ENCODE data around the gene ADGRB3. TPM values are rescaled to one million over a fixed set of nuclear protein-coding genes. Genes with fewer than 3 reads are reported as not detected.

Gene ADGRB3
- polyA plus RNA-seq, 1 of the 3 experiments (the other 2 are of a cell fraction), result 0.12 TPM

DNA sequence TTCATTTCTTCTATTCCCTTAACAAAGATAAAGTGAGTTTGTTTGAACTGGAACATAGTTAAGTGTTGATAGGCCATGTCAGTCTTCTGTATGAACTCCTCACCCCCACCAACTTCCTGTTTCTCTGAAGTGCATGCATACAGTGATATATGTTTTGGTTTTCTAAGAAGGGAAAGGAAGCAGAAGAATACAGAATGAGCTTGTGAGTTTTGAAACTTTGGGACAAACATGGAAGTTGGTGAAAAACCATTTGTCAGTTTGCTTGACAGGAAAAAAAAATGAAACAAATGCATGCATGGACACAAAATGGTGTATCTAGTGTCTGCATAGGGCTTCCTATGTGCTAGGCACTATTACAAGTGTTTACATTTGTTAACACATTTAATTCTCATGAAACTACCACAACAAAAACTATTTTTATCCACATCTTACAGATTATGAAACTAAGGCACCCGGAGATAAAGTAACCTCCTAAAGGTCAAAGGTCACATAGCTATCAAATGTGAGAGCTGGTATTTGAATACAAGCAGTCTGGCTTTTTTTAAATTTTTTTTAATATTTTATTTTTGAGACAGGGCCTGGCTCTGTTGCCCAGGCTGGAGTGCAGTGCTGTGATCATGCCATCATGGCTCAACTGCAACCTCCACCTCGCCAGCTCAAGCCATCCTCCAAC is 105.9 kb downstream of the ADGRB3 start:
- Histone ChIP-seq H3K36me3 (replicated peaks in 1 of 2; ENCODE audit: control insufficient read depth in 1 of 2, insufficient read depth in 2 of 2, low read length in 1 of 2) (no peaks in the 10 kb centered on the region), H3K4me3 (ENCODE audit: low read depth in 2 of 2, low read length in 1 of 2) (no peak overlapping the region), H3K79me2 (ENCODE audit: insufficient read depth) (no peaks in the 10 kb centered on the region), H3K4me1 (ENCODE audit: control insufficient read depth in 1 of 2, insufficient read depth in 2 of 2, low read depth in 1 of 2, low read length in 1 of 2) (no peaks in the 10 kb centered on the region; a peak in 1 of 4 replicates), H3K27ac (ENCODE audit: low read depth in 2 of 2, low read length in 1 of 2) (no peak overlapping the region), H3K27me3 (ENCODE audit: insufficient read depth) (no peaks in the 10 kb centered on the region), H4K20me1 (ENCODE audit: insufficient read depth) (no peaks in the 10 kb centered on the region), H3K9me2 (no peaks in the 10 kb centered on the region), H3K4me2 (no peak overlapping the region), H3K9ac (no peak overlapping the region), H3K9me3 (no peaks in the 10 kb centered on the region), H2AFZ (ENCODE audit: low read depth) (no peak overlapping the region), H3F3A (replicated peaks; ENCODE audit: insufficient read depth) (no peaks in the 10 kb centered on the region)
- no peak for TF ChIP-seq SIN3A (IDR thresholded peaks at IDR 0.05; ENCODE audit: borderline replicate concordance, low read depth, low read length)
- TF ChIP-seq YY1 (IDR thresholded peaks at IDR 0.05; ENCODE audit: low read depth), result no peak
- TF ChIP-seq, protein P1, sequence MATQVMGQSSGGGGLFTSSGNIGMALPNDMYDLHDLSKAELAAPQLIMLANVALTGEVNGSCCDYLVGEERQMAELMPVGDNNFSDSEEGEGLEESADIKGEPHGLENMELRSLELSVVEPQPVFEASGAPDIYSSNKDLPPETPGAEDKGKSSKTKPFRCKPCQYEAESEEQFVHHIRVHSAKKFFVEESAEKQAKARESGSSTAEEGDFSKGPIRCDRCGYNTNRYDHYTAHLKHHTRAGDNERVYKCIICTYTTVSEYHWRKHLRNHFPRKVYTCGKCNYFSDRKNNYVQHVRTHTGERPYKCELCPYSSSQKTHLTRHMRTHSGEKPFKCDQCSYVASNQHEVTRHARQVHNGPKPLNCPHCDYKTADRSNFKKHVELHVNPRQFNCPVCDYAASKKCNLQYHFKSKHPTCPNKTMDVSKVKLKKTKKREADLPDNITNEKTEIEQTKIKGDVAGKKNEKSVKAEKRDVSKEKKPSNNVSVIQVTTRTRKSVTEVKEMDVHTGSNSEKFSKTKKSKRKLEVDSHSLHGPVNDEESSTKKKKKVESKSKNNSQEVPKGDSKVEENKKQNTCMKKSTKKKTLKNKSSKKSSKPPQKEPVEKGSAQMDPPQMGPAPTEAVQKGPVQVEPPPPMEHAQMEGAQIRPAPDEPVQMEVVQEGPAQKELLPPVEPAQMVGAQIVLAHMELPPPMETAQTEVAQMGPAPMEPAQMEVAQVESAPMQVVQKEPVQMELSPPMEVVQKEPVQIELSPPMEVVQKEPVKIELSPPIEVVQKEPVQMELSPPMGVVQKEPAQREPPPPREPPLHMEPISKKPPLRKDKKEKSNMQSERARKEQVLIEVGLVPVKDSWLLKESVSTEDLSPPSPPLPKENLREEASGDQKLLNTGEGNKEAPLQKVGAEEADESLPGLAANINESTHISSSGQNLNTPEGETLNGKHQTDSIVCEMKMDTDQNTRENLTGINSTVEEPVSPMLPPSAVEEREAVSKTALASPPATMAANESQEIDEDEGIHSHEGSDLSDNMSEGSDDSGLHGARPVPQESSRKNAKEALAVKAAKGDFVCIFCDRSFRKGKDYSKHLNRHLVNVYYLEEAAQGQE (IDR thresholded peaks at IDR 0.05; ENCODE audit: low read depth, low read length), result no peak
- no peak for TF ChIP-seq ELF1 (IDR thresholded peaks at IDR 0.05)
- TF ChIP-seq, protein P2, sequence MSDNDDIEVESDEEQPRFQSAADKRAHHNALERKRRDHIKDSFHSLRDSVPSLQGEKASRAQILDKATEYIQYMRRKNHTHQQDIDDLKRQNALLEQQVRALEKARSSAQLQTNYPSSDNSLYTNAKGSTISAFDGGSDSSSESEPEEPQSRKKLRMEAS (IDR thresholded peaks at IDR 0.05; ENCODE audit: low read depth), result no peak
- TF ChIP-seq TAF1 (IDR thresholded peaks at IDR 0.05; ENCODE audit: borderline replicate concordance, low read depth, low read length), result no peak
- TF ChIP-seq CHD2 (IDR thresholded peaks at IDR 0.05; ENCODE audit: low read length, partially characterized antibody), result no peak
- no peak for TF ChIP-seq GATA2 (CRISPR knock-in tag; IDR thresholded peaks at IDR 0.05)
- TF ChIP-seq ZBTB33 (IDR thresholded peaks at IDR 0.05; ENCODE audit: borderline replicate concordance, low read depth), result no peak
- TF ChIP-seq MEF2A (IDR thresholded peaks at IDR 0.05; ENCODE audit: borderline replicate concordance, low read depth), result no peak
- no peak for TF ChIP-seq RXRA (IDR thresholded peaks at IDR 0.05; ENCODE audit: borderline replicate concordance, low read depth)
- no peak for TF ChIP-seq EZH2phosphoT487 (IDR thresholded peaks at IDR 0.05; ENCODE audit: borderline replicate concordance, low read depth)
- no peak for TF ChIP-seq POLR2AphosphoS5 (IDR thresholded peaks at IDR 0.05; ENCODE audit: low read depth, low read length)
- POLR2A ChIA-PET, result no interaction called here
- 69% methylated on average over 2 of the region's 2 CpGs for WGBS (ENCODE audit: low lambda C conversion rate)
- CTCF ChIA-PET, result interaction anchor here (0.6 to 0.9 kb wide), 2 partner anchors 102 to 926 kb away, joined by 3 read pairs; no protein-coding TSS in a partner anchor
- DNase-seq, result no peak
